Muscle layer of colon (tissue), 2 donors: Measurements from ENCODE around the gene KRTAP10-11.
"Not testable (repeated sequence)": the region's sequence is repeated elsewhere in the genome, so short reads cannot be mapped to it uniquely, and the experiment has no call there.

Experiments used
- H3K27ac ChIP-seq: one replicate; pipeline ENCODE4 v1.7.0; 2013; ENCODE audit warnings: low read depth, mild to moderate bottlenecking, low read length, moderate library complexity
- H3K27me3 ChIP-seq, 2 donors: one replicate each; pipeline ENCODE4 v1.7.0; 2013; ENCODE audit warnings: low read length in 2 of 2, mild to moderate bottlenecking in 2 of 2; ENCODE audit not compliant: insufficient read depth in 2 of 2, control insufficient read depth in 1 of 2
- H3K36me3 ChIP-seq: one replicate; pipeline ENCODE4 v1.7.0; 2013; ENCODE audit warnings: mild to moderate bottlenecking, low read length; ENCODE audit not compliant: insufficient read depth
- H3K4me1 ChIP-seq: one replicate; pipeline ENCODE4 v1.7.0; 2013; ENCODE audit warnings: mild to moderate bottlenecking, low read length; ENCODE audit not compliant: insufficient read depth
- H3K4me3 ChIP-seq, 2 donors: one replicate each; pipeline ENCODE4 v1.7.0; 2013; ENCODE audit warnings: low read length in 2 of 2, low read depth in 1 of 2, mild to moderate bottlenecking in 1 of 2, moderate library complexity in 1 of 2
- H3K9ac ChIP-seq: one replicate; pipeline ENCODE4 v1.7.0; 2013; ENCODE audit warnings: low read length
- H3K9me3 ChIP-seq: one replicate; pipeline ENCODE4 v1.7.0; 2013; ENCODE audit warnings: mild to moderate bottlenecking, low read length
- donor health status: abdominal sarcoma.
- donor health status: Adenocarcinoma of cecum.

KRTAP10-11 gene

GRCh38 chr21:44617071-44617501, 29.1 kb upstream of the KRTAP10-11 start:
- no peak overlapping the region for H3K4me3 ChIP-seq
- H3K27me3 ChIP-seq, result peaks cover 0 to 16% of the 10 kb centered on the region in 2 donors
- H3K9ac ChIP-seq, result no peak overlapping the region
- no peaks in the 10 kb centered on the region for H3K4me1 ChIP-seq
- H3K9me3 ChIP-seq, result no peaks in the 10 kb centered on the region
- H3K27ac ChIP-seq, result no peak overlapping the region
- H3K36me3 ChIP-seq, result no peaks in the 10 kb centered on the region

GRCh38 chr21:44618504-44618903, 27.7 kb upstream of the KRTAP10-11 start:
- Histone ChIP-seq H3K27me3 (peaks cover 0 to 13% of the 10 kb centered on the region in 2 donors), H3K9me3 (no peaks in the 10 kb centered on the region), H3K9ac (no peak overlapping the region), H3K36me3 (no peaks in the 10 kb centered on the region), H3K4me3 (no peak overlapping the region), H3K27ac (no peak overlapping the region), H3K4me1 (no peaks in the 10 kb centered on the region)

- Histone ChIP-seq H3K9ac (no peak overlapping the region), H3K4me1 (no peaks in the 10 kb centered on the region), H3K9me3 (no peaks in the 10 kb centered on the region), H3K4me3 (no peak overlapping the region), H3K27me3 (peaks cover 0 to 9% of the 10 kb centered on the region in 2 donors), H3K27ac (no peak overlapping the region), H3K36me3 (no peaks in the 10 kb centered on the region)
Observed at GRCh38 chr21:44618909-44619308, 27.3 kb upstream of the KRTAP10-11 start.

DNA sequence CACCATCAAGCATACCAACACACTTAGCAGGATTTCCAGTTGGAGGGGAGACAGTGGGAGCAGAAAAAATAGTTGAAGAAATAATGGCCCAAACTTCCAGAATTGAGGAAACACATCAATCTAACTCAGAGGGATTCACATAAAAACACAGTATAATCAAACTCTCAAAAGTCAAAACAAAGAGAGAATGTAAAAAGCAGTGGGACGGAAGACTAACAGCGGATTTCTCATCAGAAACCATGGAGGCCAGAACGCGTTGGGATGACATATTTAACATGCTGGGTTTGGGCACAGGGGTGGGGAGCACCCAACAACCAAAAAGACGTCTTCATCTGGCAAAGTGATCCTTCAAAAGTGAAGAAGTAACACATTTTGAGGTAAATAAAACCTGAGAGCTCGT, 26.3 kb upstream of the KRTAP10-11 start:
- Histone ChIP-seq H3K27me3 (peaks cover 0 to 7% of the 10 kb centered on the region in 2 donors), H3K36me3 (no peaks in the 10 kb centered on the region), H3K9ac (no peak overlapping the region), H3K27ac (no peak overlapping the region), H3K4me1 (no peaks in the 10 kb centered on the region), H3K4me3 (no peak overlapping the region), H3K9me3 (no peaks in the 10 kb centered on the region)

GRCh38 chr21:44623575-44623974, 22.6 kb upstream of the KRTAP10-11 start:
- H3K4me3 ChIP-seq, result no peak overlapping the region
- H3K27ac ChIP-seq, result no peak overlapping the region
- H3K4me1 ChIP-seq, result no peaks in the 10 kb centered on the region
- no peaks in the 10 kb centered on the region for H3K36me3 ChIP-seq
- no peak overlapping the region for H3K9ac ChIP-seq
- H3K27me3 ChIP-seq, result peaks cover 0 to 14% of the 10 kb centered on the region in 2 donors
- no peaks in the 10 kb centered on the region for H3K9me3 ChIP-seq

DNA sequence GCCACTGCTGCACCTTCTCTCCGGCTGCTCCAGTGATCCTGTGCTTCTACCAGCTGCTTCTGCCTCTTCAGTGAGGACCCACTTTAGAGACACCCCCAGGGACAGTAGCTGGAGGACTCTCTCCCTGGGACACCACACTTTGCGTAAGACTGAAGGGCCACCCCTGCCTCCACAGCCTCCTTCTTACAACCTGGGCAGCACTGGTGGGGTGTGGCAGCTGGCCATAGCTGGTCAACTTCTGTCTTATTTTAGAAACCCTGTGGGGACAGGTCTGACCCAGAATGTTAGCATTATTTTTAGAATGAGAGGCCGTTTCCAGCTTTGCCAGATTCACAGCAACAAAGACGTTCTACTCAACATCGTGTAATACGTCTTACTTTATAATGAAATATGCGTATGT, 20.5 kb upstream of the KRTAP10-11 start:
- H3K27me3 ChIP-seq, result peaks cover 0 to 21% of the 10 kb centered on the region in 2 donors
- no peaks in the 10 kb centered on the region for H3K9me3 ChIP-seq
- no peaks in the 10 kb centered on the region for H3K4me1 ChIP-seq
- H3K27ac ChIP-seq, result no peak overlapping the region
- H3K36me3 ChIP-seq, result no peaks in the 10 kb centered on the region
- H3K4me3 ChIP-seq, result no peak overlapping the region
- no peak overlapping the region for H3K9ac ChIP-seq

DNA sequence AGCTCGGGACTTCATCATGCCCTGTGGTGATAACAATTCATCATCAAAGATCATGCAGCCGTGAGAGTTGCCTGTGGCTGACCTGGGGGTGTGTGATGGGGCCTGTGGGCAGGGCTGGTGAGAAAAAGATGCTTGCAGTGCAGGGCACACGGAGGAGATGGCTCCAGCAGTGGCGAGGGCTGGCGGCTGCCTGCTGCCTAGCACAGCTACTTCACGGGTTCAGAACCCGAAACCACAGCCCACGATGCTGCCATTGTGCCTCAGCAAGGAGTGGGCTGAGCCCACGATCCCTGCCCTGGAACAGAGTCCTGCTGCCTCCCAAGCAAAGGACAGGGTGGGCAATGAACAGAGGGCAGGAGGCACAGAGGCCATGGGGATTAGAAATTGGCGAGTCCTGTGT, 20.0 kb upstream of the KRTAP10-11 start:
- H3K4me3 ChIP-seq, result no peak overlapping the region
- no peaks in the 10 kb centered on the region for H3K9me3 ChIP-seq
- H3K9ac ChIP-seq, result no peak overlapping the region
- H3K27ac ChIP-seq, result no peak overlapping the region
- H3K27me3 ChIP-seq, result peaks cover 0 to 21% of the 10 kb centered on the region in 2 donors
- H3K4me1 ChIP-seq, result no peaks in the 10 kb centered on the region
- no peaks in the 10 kb centered on the region for H3K36me3 ChIP-seq

DNA sequence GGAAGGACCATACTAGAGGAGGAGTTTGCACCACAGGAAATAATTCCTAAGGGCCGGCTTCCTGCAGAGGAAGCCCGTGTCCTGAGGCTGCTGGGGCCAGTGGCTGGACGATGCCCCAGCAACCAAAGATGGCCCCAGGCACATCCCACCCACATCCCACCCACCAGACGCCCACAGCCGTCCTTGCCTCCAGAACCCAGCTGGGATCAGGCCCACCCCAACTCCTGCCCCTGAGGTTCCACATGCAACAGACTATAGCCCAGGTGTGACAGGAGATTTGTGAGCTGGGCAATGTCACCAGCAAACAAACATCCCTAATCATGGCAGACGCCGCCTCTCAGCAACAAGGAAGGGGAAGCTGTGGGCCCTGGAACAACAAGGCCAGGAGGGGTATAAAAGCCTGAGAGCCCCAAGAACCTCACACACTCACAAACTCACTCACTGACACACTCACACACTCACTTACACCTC, 19.5 kb upstream of the KRTAP10-11 start, which contains the start of gene KRTAP10-9:
Gene KRTAP10-9 (plus strand): TSS at position 421 of the 471 bp plus-strand sequence. CDS start 79 bp downstream, outside the sequence.
- Histone ChIP-seq H3K36me3 (no peaks in the 10 kb centered on the region), H3K4me3 (no peak within 1 kb of the TSS), H3K9ac (no peak within 1 kb of the TSS), H3K4me1 (no peaks in the 10 kb centered on the region), H3K27ac (no peak within 1 kb of the TSS), H3K27me3 (peaks cover 0 to 21% of the 10 kb centered on the region in 2 donors), H3K9me3 (no peaks in the 10 kb centered on the region)

DNA sequence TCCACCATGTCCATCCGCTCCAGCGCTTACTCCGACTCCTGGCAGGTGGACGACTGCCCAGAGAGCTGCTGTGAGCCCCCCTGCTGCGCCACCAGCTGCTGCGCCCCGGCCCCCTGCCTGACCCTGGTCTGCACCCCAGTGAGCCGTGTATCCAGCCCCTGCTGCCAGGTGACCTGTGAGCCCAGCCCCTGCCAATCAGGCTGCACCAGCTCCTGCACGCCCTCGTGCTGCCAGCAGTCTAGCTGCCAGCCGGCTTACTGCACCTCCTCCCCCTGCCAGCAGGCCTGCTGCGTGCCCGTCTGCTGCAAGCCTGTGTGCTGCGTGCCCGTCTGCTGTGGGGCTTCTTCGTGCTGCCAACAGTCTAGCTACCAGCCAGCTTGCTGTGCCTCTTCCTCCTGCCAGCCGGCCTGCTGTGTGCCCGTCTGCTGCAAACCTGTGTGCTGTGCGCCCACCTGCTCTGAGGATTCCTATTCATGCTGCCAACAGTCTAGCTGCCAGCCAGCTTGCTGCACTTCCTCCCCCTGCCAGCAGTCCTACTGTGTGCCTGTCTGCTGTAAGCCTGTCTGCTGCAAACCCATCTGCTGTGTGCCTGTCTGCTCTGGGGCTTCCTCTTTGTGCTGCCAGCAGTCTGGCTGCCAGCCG, 18.9 kb upstream of the KRTAP10-11 start:
- H3K4me3 ChIP-seq, H3K4me1 ChIP-seq, H3K9me3 ChIP-seq, H3K9ac ChIP-seq, H3K36me3 ChIP-seq, H3K27ac ChIP-seq: not testable (repeated sequence)
- peaks cover 0 to 21% of the 10 kb centered on the region in 2 donors for H3K27me3 ChIP-seq

DNA sequence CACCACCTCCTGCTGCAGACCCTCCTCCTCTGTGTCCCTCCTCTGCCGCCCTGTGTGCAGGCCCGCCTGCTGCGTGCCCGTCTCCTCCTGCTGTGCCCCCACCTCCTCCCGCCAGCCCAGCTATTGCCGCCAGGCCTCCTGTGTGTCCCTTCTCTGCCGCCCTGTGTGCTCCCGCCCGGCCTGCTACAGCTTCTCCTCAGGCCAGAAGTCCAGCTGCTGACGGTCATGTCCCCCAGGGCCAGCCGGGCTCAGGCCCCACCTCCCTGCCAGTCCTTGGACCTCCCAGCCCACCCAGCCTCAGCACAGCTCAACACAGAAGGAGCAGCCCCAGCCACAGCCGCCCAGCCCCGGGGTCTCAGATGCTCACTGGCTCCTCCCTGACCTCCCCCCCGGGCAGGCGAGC, 18.4 kb upstream of the KRTAP10-11 start:
- H3K27me3 ChIP-seq, result peaks cover 0 to 21% of the 10 kb centered on the region in 2 donors
- not testable (repeated sequence) for H3K9me3 ChIP-seq, H3K36me3 ChIP-seq, H3K4me1 ChIP-seq, H3K27ac ChIP-seq, H3K9ac ChIP-seq, H3K4me3 ChIP-seq

DNA sequence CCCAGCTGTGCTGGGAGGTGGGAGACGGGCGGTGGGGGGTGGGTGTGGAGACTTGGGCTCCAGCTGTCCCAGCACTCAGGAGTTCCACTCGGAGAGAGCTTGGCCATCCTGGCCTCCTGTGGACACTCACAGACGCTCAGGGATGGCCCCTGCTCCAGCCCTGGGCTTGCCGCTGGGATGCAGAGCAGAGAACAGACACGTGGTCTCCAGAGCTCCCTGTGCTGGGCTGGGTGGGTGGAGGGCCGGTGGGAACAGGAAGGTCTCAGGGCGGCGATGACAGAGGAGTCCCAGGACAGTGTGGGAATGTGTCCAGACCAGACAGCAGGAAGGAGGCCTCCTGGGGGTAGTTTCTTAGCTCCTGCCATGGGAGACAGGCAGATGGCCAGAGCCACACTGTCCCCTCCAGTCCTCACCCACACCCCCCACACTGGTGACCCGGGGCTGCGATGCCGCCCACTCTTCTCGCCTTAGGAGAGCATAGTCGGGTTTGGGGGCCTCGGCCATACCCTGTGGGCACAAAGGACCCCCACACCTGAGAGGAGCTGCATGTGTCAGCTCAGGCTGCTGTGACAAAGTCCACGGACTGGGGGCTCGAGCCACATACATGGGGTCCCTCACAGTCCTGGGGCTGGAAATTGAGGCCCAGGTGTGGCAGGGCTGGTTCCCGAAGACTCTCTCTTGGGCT, 17.4 kb upstream of the KRTAP10-11 start:
- Histone ChIP-seq H3K4me1 (no peaks in the 10 kb centered on the region), H3K27ac (no peak overlapping the region), H3K9ac (no peak overlapping the region), H3K27me3 (peaks cover 0 to 21% of the 10 kb centered on the region in 2 donors), H3K9me3 (no peaks in the 10 kb centered on the region), H3K36me3 (no peaks in the 10 kb centered on the region), H3K4me3 (no peak overlapping the region)
